ENCODE results near the gene CARMIL1.
A peak's percentile ranks its signal among the peaks of the same experiment; 100 is the strongest.

The CARMIL1 gene

GRCh38 chr6:25278261-25278913 is 787 bp upstream of the CARMIL1 start:
- Histone ChIP-seq H3K27me3 (ENCODE audit: control insufficient read depth, insufficient read depth, low read length) (peaks cover 2% of the 10 kb centered on the region), H3K4me1 (ENCODE audit: control insufficient read depth, insufficient read depth, low read length) (peaks cover 12% of the 10 kb centered on the region), H3K9ac (ENCODE audit: low read depth, low read length) (peak overlapping the region; percentile 83), H3K4me3 (ENCODE audit: low read depth, low read length) (peak overlapping the region; percentile 97), H3K36me3 (ENCODE audit: control insufficient read depth, insufficient read depth, low read length) (no peaks in the 10 kb centered on the region), H3K9me3 (ENCODE audit: control insufficient read depth, insufficient read depth, low read length) (no peaks in the 10 kb centered on the region)

DNA sequence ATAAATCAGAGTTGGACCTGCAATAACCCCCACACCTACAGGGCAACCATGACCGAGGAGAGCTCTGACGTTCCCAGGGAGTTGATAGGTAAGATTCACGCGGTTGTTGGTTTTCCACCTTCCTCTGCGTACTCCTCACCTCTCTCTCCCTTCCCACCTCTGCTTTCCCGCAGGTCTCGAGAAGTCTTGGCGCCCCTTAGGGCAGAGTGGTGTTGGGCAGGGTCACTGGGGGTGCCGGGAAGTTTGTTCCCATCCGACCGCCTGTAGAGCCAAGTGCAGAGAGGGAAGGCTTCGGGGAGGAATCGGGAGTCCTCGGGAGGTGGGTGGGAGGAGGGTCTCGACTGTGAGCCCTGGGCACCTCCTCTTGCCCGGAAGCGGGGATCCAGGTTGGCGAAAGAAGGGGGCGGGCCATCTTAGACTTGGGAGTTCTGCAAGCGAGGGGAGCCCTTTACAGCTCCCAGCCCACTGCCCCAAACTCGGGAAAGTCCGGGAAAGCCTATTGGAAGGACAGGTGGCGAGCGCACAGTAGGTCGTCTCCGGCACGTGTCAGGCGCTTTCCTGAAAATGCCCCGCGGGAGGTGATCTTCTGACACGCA is 672 bp downstream of the CARMIL1 start:
- Histone ChIP-seq H3K36me3 (ENCODE audit: control insufficient read depth, insufficient read depth, low read length) (no peaks in the 10 kb centered on the region), H3K4me1 (ENCODE audit: control insufficient read depth, insufficient read depth, low read length) (peaks cover 12% of the 10 kb centered on the region), H3K9ac (ENCODE audit: low read depth, low read length) (peak overlapping the region; percentile 83), H3K9me3 (ENCODE audit: control insufficient read depth, insufficient read depth, low read length) (no peaks in the 10 kb centered on the region), H3K4me3 (ENCODE audit: low read depth, low read length) (peak overlapping the region; percentile 97), H3K27me3 (ENCODE audit: control insufficient read depth, insufficient read depth, low read length) (peaks cover 2% of the 10 kb centered on the region)

DNA sequence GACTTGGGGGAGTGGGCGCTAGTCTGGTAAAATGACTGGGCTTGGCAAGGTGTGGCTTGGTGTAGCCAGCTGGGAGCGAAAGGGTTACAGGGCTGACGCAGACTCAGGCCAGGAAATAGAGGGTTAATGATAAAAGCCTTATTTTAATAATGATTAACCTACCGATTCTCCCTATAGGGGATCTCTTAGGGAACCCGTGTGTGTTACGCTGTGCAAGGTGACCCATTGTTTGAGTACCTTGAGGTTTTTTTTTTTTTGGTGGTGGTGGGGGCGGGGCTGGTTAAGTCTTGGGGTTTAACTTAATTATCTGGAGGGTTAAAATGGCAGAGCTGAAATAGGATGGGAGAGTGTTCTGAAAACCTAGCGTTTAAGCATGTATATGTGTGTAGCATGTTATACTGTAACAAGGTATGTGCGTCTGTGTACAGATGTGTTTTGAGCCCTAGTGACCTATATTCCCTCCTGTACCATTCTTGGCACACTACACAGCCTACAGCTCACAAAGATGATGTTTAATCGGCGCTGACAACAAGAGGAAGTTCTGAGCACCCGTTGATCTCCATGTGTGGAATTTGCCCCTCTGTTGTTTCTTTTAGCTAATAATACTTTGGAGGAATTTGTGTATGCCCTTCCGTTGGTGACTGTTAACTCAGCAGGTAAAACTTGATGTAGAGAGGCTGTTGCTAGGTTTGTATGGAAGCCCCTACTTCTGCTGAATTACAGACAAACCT is 1.3 kb downstream of the CARMIL1 start:
- Histone ChIP-seq H3K36me3 (ENCODE audit: control insufficient read depth, insufficient read depth, low read length) (peaks cover 2% of the 10 kb centered on the region), H3K9me3 (ENCODE audit: control insufficient read depth, insufficient read depth, low read length) (no peaks in the 10 kb centered on the region), H3K4me3 (ENCODE audit: low read depth, low read length) (peak overlapping the region; percentile 97), H3K9ac (ENCODE audit: low read depth, low read length) (peak overlapping the region; percentile 83), H3K4me1 (ENCODE audit: control insufficient read depth, insufficient read depth, low read length) (peaks cover 12% of the 10 kb centered on the region), H3K27me3 (ENCODE audit: control insufficient read depth, insufficient read depth, low read length) (peaks cover 2% of the 10 kb centered on the region)

- H3K27me3 ChIP-seq (ENCODE audit: control insufficient read depth, insufficient read depth, low read length), result no peaks in the 10 kb centered on the region
- H3K4me3 ChIP-seq (ENCODE audit: low read depth, low read length), result no peak overlapping the region
- no peaks in the 10 kb centered on the region for H3K9me3 ChIP-seq (ENCODE audit: control insufficient read depth, insufficient read depth, low read length)
- peaks cover 8% of the 10 kb centered on the region for H3K4me1 ChIP-seq (ENCODE audit: control insufficient read depth, insufficient read depth, low read length)
- peaks cover 2% of the 10 kb centered on the region for H3K36me3 ChIP-seq (ENCODE audit: control insufficient read depth, insufficient read depth, low read length)
- H3K9ac ChIP-seq (ENCODE audit: low read depth, low read length), result no peak overlapping the region
Measured at GRCh38 chr6:25286891-25287290, 7.7 kb downstream of the CARMIL1 start.

DNA sequence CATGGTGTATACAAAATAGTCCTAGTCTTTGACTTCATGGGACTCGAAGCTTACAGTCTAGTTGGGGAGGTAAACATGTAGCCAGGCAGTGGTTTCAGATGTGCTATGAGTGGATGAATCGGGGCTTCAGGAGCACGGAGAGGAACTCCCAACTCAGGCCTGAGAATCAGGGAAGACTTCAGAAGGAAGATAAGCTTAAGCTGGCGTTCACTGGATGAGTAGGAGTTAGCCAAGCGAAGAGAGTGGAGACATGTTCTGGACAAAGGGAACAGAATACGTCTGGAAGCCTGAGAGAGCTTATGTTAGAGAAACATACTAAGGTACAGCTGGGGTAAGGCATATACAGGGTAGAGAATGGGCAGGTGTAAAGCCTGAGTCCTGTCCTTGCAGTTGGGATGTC is 8.8 kb downstream of the CARMIL1 start:
- Histone ChIP-seq H3K36me3 (ENCODE audit: control insufficient read depth, insufficient read depth, low read length) (peaks cover 2% of the 10 kb centered on the region), H3K4me3 (ENCODE audit: low read depth, low read length) (no peak overlapping the region), H3K9me3 (ENCODE audit: control insufficient read depth, insufficient read depth, low read length) (no peaks in the 10 kb centered on the region), H3K27me3 (ENCODE audit: control insufficient read depth, insufficient read depth, low read length) (no peaks in the 10 kb centered on the region), H3K4me1 (ENCODE audit: control insufficient read depth, insufficient read depth, low read length) (peaks cover 14% of the 10 kb centered on the region), H3K9ac (ENCODE audit: low read depth, low read length) (no peak overlapping the region)

DNA sequence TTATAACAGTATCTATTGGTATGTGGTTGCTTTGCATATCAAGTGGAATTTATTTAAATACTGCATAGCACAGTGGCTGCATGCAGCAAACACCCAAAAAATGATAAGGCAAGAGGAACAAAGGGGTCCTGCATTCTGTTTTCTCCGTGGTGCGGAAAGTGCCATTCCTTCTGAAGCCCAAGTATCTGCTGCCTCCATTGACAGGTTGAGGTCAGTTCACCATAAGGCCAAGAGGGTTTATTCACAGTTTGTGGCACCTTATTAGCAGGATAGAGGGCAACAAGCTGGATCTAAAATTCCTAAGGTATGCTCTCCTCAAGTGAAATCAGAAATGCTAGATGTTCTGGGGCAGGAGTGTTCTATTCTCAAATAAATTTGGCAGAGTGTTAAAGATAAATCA is 9.3 kb downstream of the CARMIL1 start:
- Histone ChIP-seq H3K4me3 (ENCODE audit: low read depth, low read length) (no peak overlapping the region), H3K4me1 (ENCODE audit: control insufficient read depth, insufficient read depth, low read length) (peaks cover 14% of the 10 kb centered on the region), H3K27me3 (ENCODE audit: control insufficient read depth, insufficient read depth, low read length) (no peaks in the 10 kb centered on the region), H3K9me3 (ENCODE audit: control insufficient read depth, insufficient read depth, low read length) (no peaks in the 10 kb centered on the region), H3K36me3 (ENCODE audit: control insufficient read depth, insufficient read depth, low read length) (peaks cover 2% of the 10 kb centered on the region), H3K9ac (ENCODE audit: low read depth, low read length) (no peak overlapping the region)

GRCh38 chr6:25290306-25291060 is 11.3 kb downstream of the CARMIL1 start:
- Histone ChIP-seq H3K9me3 (ENCODE audit: control insufficient read depth, insufficient read depth, low read length) (no peaks in the 10 kb centered on the region), H3K9ac (ENCODE audit: low read depth, low read length) (no peak overlapping the region), H3K27me3 (ENCODE audit: control insufficient read depth, insufficient read depth, low read length) (no peaks in the 10 kb centered on the region), H3K36me3 (ENCODE audit: control insufficient read depth, insufficient read depth, low read length) (no peaks in the 10 kb centered on the region), H3K4me1 (ENCODE audit: control insufficient read depth, insufficient read depth, low read length) (peaks cover 14% of the 10 kb centered on the region), H3K4me3 (ENCODE audit: low read depth, low read length) (no peak overlapping the region)

DNA sequence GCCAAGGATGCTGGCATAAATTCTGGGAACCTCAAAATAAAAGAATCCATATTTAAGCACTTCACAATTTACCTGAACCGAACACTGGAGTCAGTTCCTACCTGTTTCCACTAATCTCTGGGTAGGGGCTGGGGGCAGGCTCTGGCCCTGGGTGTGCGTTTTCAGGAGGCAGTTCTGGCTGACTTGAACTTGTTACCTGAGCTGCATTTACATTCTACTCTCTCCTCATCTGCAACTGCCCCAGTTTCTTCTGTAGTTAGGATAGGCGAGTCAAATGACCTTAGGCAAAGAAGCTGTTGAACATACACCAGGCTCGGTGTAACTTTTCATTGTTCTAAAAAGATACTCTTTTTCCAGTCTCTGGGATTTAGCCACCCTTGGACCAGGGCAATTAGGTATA is 13.2 kb downstream of the CARMIL1 start:
- peaks cover 14% of the 10 kb centered on the region for H3K4me1 ChIP-seq (ENCODE audit: control insufficient read depth, insufficient read depth, low read length)

GRCh38 chr6:25295651-25296050 is 16.5 kb downstream of the CARMIL1 start:
- H3K9ac ChIP-seq (ENCODE audit: low read depth, low read length), result no peak overlapping the region
- H3K27me3 ChIP-seq (ENCODE audit: control insufficient read depth, insufficient read depth, low read length), result no peaks in the 10 kb centered on the region
- no peak overlapping the region for H3K4me3 ChIP-seq (ENCODE audit: low read depth, low read length)
- no peaks in the 10 kb centered on the region for H3K9me3 ChIP-seq (ENCODE audit: control insufficient read depth, insufficient read depth, low read length)
- no peaks in the 10 kb centered on the region for H3K36me3 ChIP-seq (ENCODE audit: control insufficient read depth, insufficient read depth, low read length)
- peaks cover 11% of the 10 kb centered on the region for H3K4me1 ChIP-seq (ENCODE audit: control insufficient read depth, insufficient read depth, low read length)

More for the DNA sequence above, 13.2 kb downstream of the CARMIL1 start:
- no peak overlapping the region for H3K9ac ChIP-seq (ENCODE audit: low read depth, low read length)
- no peaks in the 10 kb centered on the region for H3K36me3 ChIP-seq (ENCODE audit: control insufficient read depth, insufficient read depth, low read length)
- H3K9me3 ChIP-seq (ENCODE audit: control insufficient read depth, insufficient read depth, low read length), result no peaks in the 10 kb centered on the region
- no peak overlapping the region for H3K4me3 ChIP-seq (ENCODE audit: low read depth, low read length)
- no peaks in the 10 kb centered on the region for H3K27me3 ChIP-seq (ENCODE audit: control insufficient read depth, insufficient read depth, low read length)

DNA sequence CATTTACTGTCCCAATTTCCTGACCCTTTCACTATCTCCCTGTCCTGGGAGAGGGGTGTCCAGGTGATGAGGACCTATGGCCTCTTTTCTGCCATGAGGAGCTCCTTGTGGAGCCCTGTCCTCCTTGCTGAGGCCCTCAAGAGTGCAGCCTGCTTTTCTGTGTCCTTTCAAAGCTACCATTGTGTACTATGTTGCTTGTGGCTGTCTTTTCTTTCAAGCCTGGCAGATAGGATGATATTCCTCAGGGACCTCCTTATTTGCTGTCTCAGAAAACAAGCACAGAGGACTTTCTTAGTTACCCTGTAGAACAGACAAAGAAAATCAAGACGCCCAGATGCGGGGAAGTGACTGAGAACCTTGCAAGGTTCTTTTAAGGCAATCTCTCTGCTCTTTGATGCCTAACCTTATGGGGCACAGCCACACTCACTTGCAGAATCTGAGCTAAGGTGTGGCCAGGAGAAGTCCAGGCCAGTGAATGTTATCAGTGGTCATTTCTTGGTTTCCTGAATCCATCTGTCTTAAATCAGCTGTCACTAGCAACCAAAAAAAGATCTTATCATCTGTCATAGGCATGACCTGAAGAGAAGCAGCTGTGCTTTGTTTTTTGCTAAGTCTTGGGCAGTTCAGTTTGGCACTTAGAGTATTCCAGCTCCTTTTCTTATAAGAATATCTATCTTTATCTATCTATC is 17.2 kb downstream of the CARMIL1 start:
- Histone ChIP-seq H3K36me3 (ENCODE audit: control insufficient read depth, insufficient read depth, low read length) (no peaks in the 10 kb centered on the region), H3K9me3 (ENCODE audit: control insufficient read depth, insufficient read depth, low read length) (no peaks in the 10 kb centered on the region), H3K4me1 (ENCODE audit: control insufficient read depth, insufficient read depth, low read length) (peaks cover 11% of the 10 kb centered on the region), H3K27me3 (ENCODE audit: control insufficient read depth, insufficient read depth, low read length) (no peaks in the 10 kb centered on the region), H3K4me3 (ENCODE audit: low read depth, low read length) (no peak overlapping the region), H3K9ac (ENCODE audit: low read depth, low read length) (no peak overlapping the region)

GRCh38 chr6:25297039-25297441 is 17.9 kb downstream of the CARMIL1 start:
- no peaks in the 10 kb centered on the region for H3K36me3 ChIP-seq (ENCODE audit: control insufficient read depth, insufficient read depth, low read length)
- no peaks in the 10 kb centered on the region for H3K27me3 ChIP-seq (ENCODE audit: control insufficient read depth, insufficient read depth, low read length)
- peaks cover 8% of the 10 kb centered on the region for H3K4me1 ChIP-seq (ENCODE audit: control insufficient read depth, insufficient read depth, low read length)

More at GRCh38 chr6:25297039-25297441, 17.9 kb downstream of the CARMIL1 start:
- Histone ChIP-seq H3K9me3 (ENCODE audit: control insufficient read depth, insufficient read depth, low read length) (no peaks in the 10 kb centered on the region), H3K4me3 (ENCODE audit: low read depth, low read length) (no peak overlapping the region), H3K9ac (ENCODE audit: low read depth, low read length) (no peak overlapping the region)
